AG09319 (cell line): ENCODE results near the gene RBMS1.

ENCODE experiments used
- DNase-seq: peaks from one replicate; pipeline ENCODE4 v3.0.0-alpha.2; 2010; ENCODE audit warnings: low read depth; ENCODE audit errors: extremely low read depth
- TF ChIP-seq, protein P1 (sequence below): IDR thresholded peaks from 2 replicates; pipeline ENCODE4 v1.5.1; 2011; ENCODE audit warnings: low read depth, mild to moderate bottlenecking, inconsistent platforms, low read length, moderate library complexity

The RBMS1 gene

GRCh38 chr2:160377204-160377995 lies 116.2 kb downstream of the RBMS1 start:
- no peak for DNase-seq
- TF ChIP-seq, protein P1, sequence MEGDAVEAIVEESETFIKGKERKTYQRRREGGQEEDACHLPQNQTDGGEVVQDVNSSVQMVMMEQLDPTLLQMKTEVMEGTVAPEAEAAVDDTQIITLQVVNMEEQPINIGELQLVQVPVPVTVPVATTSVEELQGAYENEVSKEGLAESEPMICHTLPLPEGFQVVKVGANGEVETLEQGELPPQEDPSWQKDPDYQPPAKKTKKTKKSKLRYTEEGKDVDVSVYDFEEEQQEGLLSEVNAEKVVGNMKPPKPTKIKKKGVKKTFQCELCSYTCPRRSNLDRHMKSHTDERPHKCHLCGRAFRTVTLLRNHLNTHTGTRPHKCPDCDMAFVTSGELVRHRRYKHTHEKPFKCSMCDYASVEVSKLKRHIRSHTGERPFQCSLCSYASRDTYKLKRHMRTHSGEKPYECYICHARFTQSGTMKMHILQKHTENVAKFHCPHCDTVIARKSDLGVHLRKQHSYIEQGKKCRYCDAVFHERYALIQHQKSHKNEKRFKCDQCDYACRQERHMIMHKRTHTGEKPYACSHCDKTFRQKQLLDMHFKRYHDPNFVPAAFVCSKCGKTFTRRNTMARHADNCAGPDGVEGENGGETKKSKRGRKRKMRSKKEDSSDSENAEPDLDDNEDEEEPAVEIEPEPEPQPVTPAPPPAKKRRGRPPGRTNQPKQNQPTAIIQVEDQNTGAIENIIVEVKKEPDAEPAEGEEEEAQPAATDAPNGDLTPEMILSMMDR, result no peak; the same call in 1 of the 2 replicates

- DNase-seq, result no peak
These were observed 117.0 kb downstream of the RBMS1 start for GRCh38 chr2:160376576-160376975.

GRCh38 chr2:160375802-160376469 lies 117.7 kb downstream of the RBMS1 start:
- DNase-seq, result no peak

More at GRCh38 chr2:160376576-160376975, 117.0 kb downstream of the RBMS1 start:
- TF ChIP-seq, protein P1, result no peak

GRCh38 chr2:160375037-160375436 lies 118.6 kb downstream of the RBMS1 start:
- DNase-seq, result no peak
- TF ChIP-seq, protein P1, result no peak

More at GRCh38 chr2:160375802-160376469, 117.7 kb downstream of the RBMS1 start:
- TF ChIP-seq, protein P1, result no peak

GRCh38 chr2:160373666-160374065 lies 119.9 kb downstream of the RBMS1 start:
- TF ChIP-seq, protein P1, result no peak

GRCh38 chr2:160373263-160373662 lies 120.3 kb downstream of the RBMS1 start:
- TF ChIP-seq, protein P1, result no peak
- DNase-seq, result no peak

More at GRCh38 chr2:160373666-160374065, 119.9 kb downstream of the RBMS1 start:
- DNase-seq, result no peak

DNA sequence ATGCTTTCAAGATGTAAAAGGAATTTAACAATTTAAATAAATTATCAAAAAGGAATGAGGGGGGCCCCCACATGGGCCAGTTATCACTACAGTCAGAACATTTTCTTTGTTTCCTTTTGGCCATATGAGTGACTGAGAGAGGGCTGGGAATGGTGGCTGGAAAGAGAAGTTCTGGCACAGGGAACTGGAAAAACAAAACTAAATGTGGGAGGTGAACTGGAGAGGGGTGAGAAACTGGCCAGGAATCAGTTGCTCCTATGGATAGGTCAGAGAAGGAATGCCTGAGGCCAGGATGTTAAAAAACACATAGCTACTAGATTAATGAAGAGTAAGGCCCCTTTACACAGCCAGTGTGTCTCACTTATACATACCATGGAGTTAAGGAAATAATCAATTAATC lies 121.0 kb downstream of the RBMS1 start:
- DNase-seq, result no peak

More for the DNA sequence above, 121.0 kb downstream of the RBMS1 start:
- TF ChIP-seq, protein P1, result no peak
